ENCODE results near the gene PPP1R8. TPM values are rescaled to one million over a fixed set of nuclear protein-coding genes. Genes with fewer than 3 reads are reported as not detected.

PPP1R8 gene
- total RNA-seq, 1 experiment from 2014 or later: 57.4 TPM

GRCh38 chr1:27787895-27788294, 42.7 kb upstream of the PPP1R8 start:
- intact Hi-C loops (cut with micrococcal nuclease): no loop called here
- Histone ChIP-seq H3K9me3 (ENCODE audit: control insufficient read depth in 1 of 2, insufficient read depth in 1 of 2, low read depth in 1 of 2, low read length in 2 of 2) (no peaks in the 10 kb centered on the region), H3K36me3 (ENCODE audit: control insufficient read depth in 1 of 2, insufficient read depth in 2 of 2, low read length in 2 of 2) (peaks cover 2 to 8% of the 10 kb centered on the region in 2 experiments; a peak in 2 of 4 replicates), H3K9me2 (ENCODE audit: insufficient read depth) (no peaks in the 10 kb centered on the region), H3K4me2 (ENCODE audit: low read length) (no peak overlapping the region), H2AFZ (ENCODE audit: low read depth, low read length, poor library complexity, severe bottlenecking) (no peak overlapping the region), H3K79me2 (ENCODE audit: insufficient read depth, low read length) (peaks cover 8% of the 10 kb centered on the region; the same call in 1 of the 2 replicates), H3K4me1 (ENCODE audit: control insufficient read depth in 1 of 2, insufficient read depth in 2 of 2, low read length in 2 of 2) (peaks cover 2 to 13% of the 10 kb centered on the region in 2 experiments; a peak in 2 of 4 replicates), H3K27ac (ENCODE audit: low read depth, low read length) (no peak overlapping the region), H3K4me3 (replicated peaks in 1 of 2; ENCODE audit: low read depth in 1 of 2, low read length in 2 of 2) (no peak overlapping the region), H3K27me3 (ENCODE audit: insufficient read depth, low read length) (no peaks in the 10 kb centered on the region), H4K20me1 (ENCODE audit: insufficient read depth) (no peaks in the 10 kb centered on the region), H3K9ac (ENCODE audit: low read length) (no peak overlapping the region)
- ChIA-PET CTCF (no interaction called here), POLR2A (interaction anchor here (1.2 kb wide), 1 partner anchor 12 kb away, joined by 3 read pairs; no protein-coding TSS in a partner anchor), RAD21 (ENCODE audit: low non-redundant PET in 1 of 2, low total read pairs in 2 of 2, uncharacterized antibody in 2 of 2, unreplicated experiment in 2 of 2) (no interaction called here)
- BruUV-seq (replicated peaks): no TSS peak
- no peak for ATAC-seq
- TF ChIP-seq CEBPB (IDR thresholded peaks at IDR 0.05; ENCODE audit: low read depth) (no peak), REST (IDR thresholded peaks at IDR 0.05; ENCODE audit: low read depth) (no peak), MAX (IDR thresholded peaks at IDR 0.05) (no peak), POLR2AphosphoS5 (IDR thresholded peaks at IDR 0.05; ENCODE audit: low read depth, low read length) (no peak), SP1 (IDR thresholded peaks at IDR 0.05; ENCODE audit: low read depth) (no peak), ELF1 (IDR thresholded peaks at IDR 0.05; ENCODE audit: borderline replicate concordance, low read depth) (no peak), RAD21 (IDR thresholded peaks at IDR 0.05; ENCODE audit: low read depth) (no peak), CBX3 (IDR thresholded peaks at IDR 0.05; ENCODE audit: low read depth) (no peak), ZNF274 (IDR thresholded peaks at IDR 0.05; ENCODE audit: low read depth, low read length) (no peak), EZH2 (IDR thresholded peaks at IDR 0.05) (no peak), SIN3A (IDR thresholded peaks at IDR 0.05; ENCODE audit: low read depth) (no peak), EGR1 (IDR thresholded peaks at IDR 0.05; ENCODE audit: low read depth) (no peak), SRF (IDR thresholded peaks at IDR 0.05; ENCODE audit: low read depth) (no peak), POLR2A (IDR thresholded peaks at IDR 0.05; ENCODE audit: borderline replicate concordance, extremely low read depth, insufficient read depth, insufficient read length) (no peak), ZFX (IDR thresholded peaks at IDR 0.05) (no peak), YY1 (IDR thresholded peaks at IDR 0.05; ENCODE audit: extremely low read depth, insufficient replicate concordance, low read depth, low read length) (no peak), CTCF (IDR thresholded peaks at IDR 0.05 in 2 of 3, conservative IDR thresholded peaks at IDR 0.05 in 1 of 3; ENCODE audit: borderline replicate concordance in 1 of 3, insufficient read depth in 1 of 3, low read depth in 2 of 3, low read length in 2 of 3) (no peak)
- DNase-seq (ENCODE audit: low read depth, low spot score): no peak
